HL-60 (cell line): ENCODE results near the gene LGALS7.
"Not testable (repeated sequence)": the region's sequence is repeated elsewhere in the genome, so short reads cannot be mapped to it uniquely, and the experiment has no call there.

ENCODE experiments used
- DNase-seq, 2 experiments: peaks; one replicate each; pipeline ENCODE4 v3.0.0-alpha.2; 2010 to 2020; ENCODE audit warnings: low read depth in 1 of 2, low spot score in 1 of 2
- H3K27ac ChIP-seq: fragments of 250-450 bp; sonication (Bioruptor Pico); replicated peaks from 2 replicates; pipeline ENCODE4 v1.5.1; 2020; ENCODE audit warnings: mild to moderate bottlenecking, moderate library complexity
- H3K27me3 ChIP-seq: fragments of 250-450 bp; sonication (Bioruptor Pico); 2 replicates; pipeline ENCODE4 v1.5.1; 2021; ENCODE audit warnings: mild to moderate bottlenecking, moderate library complexity; ENCODE audit not compliant: insufficient read depth, poor library complexity, severe bottlenecking
- H3K4me3 ChIP-seq: replicated peaks from 2 replicates; pipeline ENCODE4 v1.5.1; 2011; ENCODE audit warnings: mild to moderate bottlenecking, control low read depth, low read length; ENCODE audit not compliant: insufficient read depth
- GABPA ChIP-seq: IDR thresholded peaks from 2 replicates; pipeline ENCODE4 v1.6.1; 2012; ENCODE audit warnings: low read depth
- POLR2AphosphoS5 ChIP-seq: IDR thresholded peaks from 2 replicates; pipeline ENCODE4 v1.6.1; 2012; ENCODE audit warnings: low read depth
- REST ChIP-seq: IDR thresholded peaks from 2 replicates; pipeline ENCODE4 v1.6.1; 2012; ENCODE audit warnings: low read depth; ENCODE audit not compliant: insufficient replicate concordance
- SPI1 ChIP-seq: IDR thresholded peaks from 2 replicates; pipeline ENCODE4 v1.6.1; 2012; ENCODE audit warnings: low read depth, mild to moderate bottlenecking, borderline replicate concordance
- TF ChIP-seq, protein P1 (sequence below): IDR thresholded peaks from one replicate; pipeline ENCODE4 v1.5.1; 2011; ENCODE audit warnings: low read length, control low read depth, inconsistent platforms; ENCODE audit not compliant: insufficient read depth

Gene LGALS7

GRCh38 chr19:38785187-38785699 is 11.9 kb upstream of the LGALS7 start:
- TF ChIP-seq SPI1, result no peak
- TF ChIP-seq GABPA, result no peak
- no peak for TF ChIP-seq REST
- TF ChIP-seq, protein P1, sequence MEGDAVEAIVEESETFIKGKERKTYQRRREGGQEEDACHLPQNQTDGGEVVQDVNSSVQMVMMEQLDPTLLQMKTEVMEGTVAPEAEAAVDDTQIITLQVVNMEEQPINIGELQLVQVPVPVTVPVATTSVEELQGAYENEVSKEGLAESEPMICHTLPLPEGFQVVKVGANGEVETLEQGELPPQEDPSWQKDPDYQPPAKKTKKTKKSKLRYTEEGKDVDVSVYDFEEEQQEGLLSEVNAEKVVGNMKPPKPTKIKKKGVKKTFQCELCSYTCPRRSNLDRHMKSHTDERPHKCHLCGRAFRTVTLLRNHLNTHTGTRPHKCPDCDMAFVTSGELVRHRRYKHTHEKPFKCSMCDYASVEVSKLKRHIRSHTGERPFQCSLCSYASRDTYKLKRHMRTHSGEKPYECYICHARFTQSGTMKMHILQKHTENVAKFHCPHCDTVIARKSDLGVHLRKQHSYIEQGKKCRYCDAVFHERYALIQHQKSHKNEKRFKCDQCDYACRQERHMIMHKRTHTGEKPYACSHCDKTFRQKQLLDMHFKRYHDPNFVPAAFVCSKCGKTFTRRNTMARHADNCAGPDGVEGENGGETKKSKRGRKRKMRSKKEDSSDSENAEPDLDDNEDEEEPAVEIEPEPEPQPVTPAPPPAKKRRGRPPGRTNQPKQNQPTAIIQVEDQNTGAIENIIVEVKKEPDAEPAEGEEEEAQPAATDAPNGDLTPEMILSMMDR, result no peak
- no peak for TF ChIP-seq POLR2AphosphoS5
- H3K27me3 ChIP-seq, result no peaks in the 10 kb centered on the region
- H3K27ac ChIP-seq, result no peak overlapping the region
- DNase-seq, result no peak
- H3K4me3 ChIP-seq, result no peak overlapping the region

DNA sequence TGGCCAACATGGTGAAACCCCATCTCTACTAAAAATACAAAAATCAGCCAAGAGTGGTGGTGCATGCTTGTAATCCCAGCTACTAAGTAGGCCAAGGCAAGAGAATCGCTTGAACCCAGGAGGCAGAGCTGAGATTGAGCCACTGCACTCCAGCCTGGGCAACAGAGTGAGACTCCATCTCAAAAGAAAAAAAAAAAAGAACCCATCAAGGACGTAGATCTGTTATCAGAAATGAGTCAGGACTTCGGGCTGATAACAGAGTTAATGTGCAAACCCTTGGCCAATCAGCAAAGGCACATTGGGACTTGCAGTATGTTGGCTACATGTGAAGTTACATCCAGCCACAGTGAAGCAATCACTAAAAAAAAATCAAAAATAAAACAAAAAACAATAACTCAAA is 10.9 kb upstream of the LGALS7 start:
- no peak overlapping the region for H3K4me3 ChIP-seq
- no peaks in the 10 kb centered on the region for H3K27me3 ChIP-seq
- no peak overlapping the region for H3K27ac ChIP-seq
- no peak for DNase-seq
- TF ChIP-seq REST, result no peak
- no peak for TF ChIP-seq GABPA
- TF ChIP-seq POLR2AphosphoS5, result no peak
- TF ChIP-seq SPI1, result no peak
- TF ChIP-seq, protein P1, result no peak

DNA sequence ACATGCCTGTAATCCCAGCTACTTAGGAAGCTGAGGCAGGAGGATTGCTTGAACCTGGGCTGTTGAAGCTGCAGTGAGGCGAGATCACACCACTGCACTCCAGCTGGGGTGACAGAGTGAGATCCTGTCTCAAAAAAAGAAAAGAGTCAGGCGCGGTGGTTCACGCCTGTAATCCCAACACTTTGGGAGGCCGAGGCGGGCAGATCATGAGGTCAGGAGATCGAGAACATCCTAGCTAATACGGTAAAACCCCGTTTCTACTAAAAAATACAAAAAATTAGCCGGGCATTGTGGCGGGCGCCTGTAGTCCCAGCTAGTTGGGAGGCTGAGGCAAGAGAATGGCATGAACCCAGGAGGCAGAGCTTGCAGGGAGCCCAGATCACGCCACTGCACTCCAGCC is 8.9 kb upstream of the LGALS7 start:
- H3K27me3 ChIP-seq, DNase-seq, H3K27ac ChIP-seq, H3K4me3 ChIP-seq: not testable (repeated sequence)

DNA sequence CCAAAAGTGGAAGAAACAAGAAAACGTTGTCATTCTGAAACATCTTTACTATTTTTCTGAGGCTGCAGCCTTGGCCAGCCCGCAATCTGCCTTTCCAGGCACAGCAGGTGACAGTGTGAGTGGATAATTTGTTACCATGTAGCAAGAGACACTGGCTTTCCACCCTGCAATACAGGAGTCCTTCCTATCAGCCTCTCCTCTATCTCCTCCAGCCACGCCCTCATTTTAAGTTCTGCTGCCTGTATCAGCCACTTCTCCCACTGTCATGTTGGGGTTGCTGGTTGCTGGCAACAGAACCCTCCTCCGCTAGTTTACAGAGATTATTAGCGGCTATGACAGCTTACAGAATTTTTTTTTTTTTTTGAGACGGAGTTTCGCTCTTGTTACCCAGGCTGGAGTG is 7.7 kb upstream of the LGALS7 start:
- no peak for DNase-seq
- H3K27ac ChIP-seq, result no peak overlapping the region
- TF ChIP-seq POLR2AphosphoS5, result no peak
- no peak for TF ChIP-seq GABPA
- no peak for TF ChIP-seq REST
- no peak for TF ChIP-seq SPI1
- TF ChIP-seq, protein P1, result no peak
- no peaks in the 10 kb centered on the region for H3K27me3 ChIP-seq
- no peak overlapping the region for H3K4me3 ChIP-seq
